MCF 10A (cell line): Measurements from ENCODE around the gene FCHSD2. TPM values are rescaled to one million over a fixed set of nuclear protein-coding genes. Genes with fewer than 3 reads are reported as not detected.

ENCODE experiments used
- BruUV-seq: library from RNA; stranded (reverse); fragments of 400-500 nt; replicated peaks from 2 replicates; lab custom pipeline; 2021; lab: Mats Ljungman, UMichigan
- CTCF ChIA-PET: fragments of 300-600 bp; sonication (Branson Sonifier 250); formaldehyde crosslinking; extraction: SDS; loops from one replicate; lab custom pipeline; 2021; ENCODE audit warnings: antibody characterized with exemption, inconsistent platforms; lab: Yijun Ruan, JAX
- POLR2A ChIA-PET: fragments of 300-600, 350-650 bp; sonication (Branson Sonifier 250); formaldehyde crosslinking; extraction: SDS; loops from one replicate; lab custom pipeline; 2020; ENCODE audit warnings: antibody characterized with exemption, inconsistent platforms; lab: Yijun Ruan, JAX
- DNase-seq: peaks from one replicate; pipeline ENCODE4 v3.0.0-alpha.2; 2018; ENCODE audit not compliant: unreplicated experiment
- H3K27ac Mint-ChIP-seq: one replicate; pipeline ENCODE4 v1.8.0; 2022; ENCODE audit warnings: mild to moderate bottlenecking, low read depth, mixed read lengths; ENCODE audit not compliant: unreplicated experiment
- H3K27me3 Mint-ChIP-seq: one replicate; pipeline ENCODE4 v1.8.0; 2022; ENCODE audit warnings: mixed read lengths; ENCODE audit not compliant: insufficient read depth, unreplicated experiment
- H3K36me3 Mint-ChIP-seq: one replicate; pipeline ENCODE4 v1.8.0; 2022; ENCODE audit warnings: mild to moderate bottlenecking, moderate library complexity, mixed read lengths; ENCODE audit not compliant: insufficient read depth, unreplicated experiment
- H3K4me1 Mint-ChIP-seq: one replicate; pipeline ENCODE4 v1.8.0; 2022; ENCODE audit warnings: mixed read lengths; ENCODE audit not compliant: insufficient read depth, unreplicated experiment
- H3K4me3 Mint-ChIP-seq: one replicate; pipeline ENCODE4 v1.8.0; 2022; ENCODE audit warnings: mild to moderate bottlenecking, moderate library complexity, mixed read lengths; ENCODE audit not compliant: unreplicated experiment
- H3K9me3 Mint-ChIP-seq: one replicate; pipeline ENCODE4 v1.8.0; 2022; ENCODE audit warnings: mixed read lengths; ENCODE audit not compliant: unreplicated experiment
- intact Hi-C: fragments of 100-400 bp; cut with micrococcal nuclease; formaldehyde crosslinking; loops from 2 replicates; pipeline ENCODE4 v1.14.1; 2022
- total RNA-seq: library from RNA; stranded (reverse); gene quantifications from 2 replicates; pipeline ENCODE4 v1.2.3, GENCODE V29; 2022
- TF ChIP-seq, protein P1 (sequence below): fragments of 200-600 bp; IDR thresholded peaks from one replicate; pipeline ENCODE4 v1.8.0; 2022; ENCODE audit warnings: antibody characterized with exemption, mild to moderate bottlenecking; ENCODE audit not compliant: unreplicated experiment

FCHSD2 gene
- total RNA-seq, 1 experiment from 2014 or later, result 12.8 TPM

DNA sequence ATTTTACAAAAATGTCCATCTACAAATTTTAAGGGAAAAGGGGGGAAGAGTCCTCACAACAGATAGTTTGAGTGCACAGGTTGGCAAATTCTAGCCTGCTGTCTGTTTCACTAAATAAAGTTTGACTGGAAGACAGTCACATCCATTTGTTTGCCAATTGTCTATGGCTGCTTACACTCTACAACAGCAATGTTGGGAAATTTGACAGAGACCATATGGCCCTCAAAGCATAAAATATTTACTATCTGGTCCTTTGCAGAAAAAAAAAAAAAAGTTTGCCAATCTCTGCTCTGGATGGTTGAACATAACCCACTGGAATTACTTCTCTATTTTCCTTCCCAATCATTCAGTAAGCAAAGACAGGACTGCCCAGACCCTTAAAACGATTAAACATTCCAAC, 88.2 kb downstream of the FCHSD2 start:
- Mint-ChIP-seq H3K4me1 (no peaks in the 10 kb centered on the region), H3K4me3 (no peak overlapping the region), H3K9me3 (no peaks in the 10 kb centered on the region), H3K36me3 (no peaks in the 10 kb centered on the region), H3K27ac (no peak overlapping the region), H3K27me3 (no peaks in the 10 kb centered on the region)
- ChIA-PET POLR2A (no interaction called here), CTCF (no interaction called here)
- BruUV-seq, result no TSS peak
- no peak for DNase-seq
- intact Hi-C loops, result no loop called here
- TF ChIP-seq, protein P1, sequence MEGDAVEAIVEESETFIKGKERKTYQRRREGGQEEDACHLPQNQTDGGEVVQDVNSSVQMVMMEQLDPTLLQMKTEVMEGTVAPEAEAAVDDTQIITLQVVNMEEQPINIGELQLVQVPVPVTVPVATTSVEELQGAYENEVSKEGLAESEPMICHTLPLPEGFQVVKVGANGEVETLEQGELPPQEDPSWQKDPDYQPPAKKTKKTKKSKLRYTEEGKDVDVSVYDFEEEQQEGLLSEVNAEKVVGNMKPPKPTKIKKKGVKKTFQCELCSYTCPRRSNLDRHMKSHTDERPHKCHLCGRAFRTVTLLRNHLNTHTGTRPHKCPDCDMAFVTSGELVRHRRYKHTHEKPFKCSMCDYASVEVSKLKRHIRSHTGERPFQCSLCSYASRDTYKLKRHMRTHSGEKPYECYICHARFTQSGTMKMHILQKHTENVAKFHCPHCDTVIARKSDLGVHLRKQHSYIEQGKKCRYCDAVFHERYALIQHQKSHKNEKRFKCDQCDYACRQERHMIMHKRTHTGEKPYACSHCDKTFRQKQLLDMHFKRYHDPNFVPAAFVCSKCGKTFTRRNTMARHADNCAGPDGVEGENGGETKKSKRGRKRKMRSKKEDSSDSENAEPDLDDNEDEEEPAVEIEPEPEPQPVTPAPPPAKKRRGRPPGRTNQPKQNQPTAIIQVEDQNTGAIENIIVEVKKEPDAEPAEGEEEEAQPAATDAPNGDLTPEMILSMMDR, result no peak

DNA sequence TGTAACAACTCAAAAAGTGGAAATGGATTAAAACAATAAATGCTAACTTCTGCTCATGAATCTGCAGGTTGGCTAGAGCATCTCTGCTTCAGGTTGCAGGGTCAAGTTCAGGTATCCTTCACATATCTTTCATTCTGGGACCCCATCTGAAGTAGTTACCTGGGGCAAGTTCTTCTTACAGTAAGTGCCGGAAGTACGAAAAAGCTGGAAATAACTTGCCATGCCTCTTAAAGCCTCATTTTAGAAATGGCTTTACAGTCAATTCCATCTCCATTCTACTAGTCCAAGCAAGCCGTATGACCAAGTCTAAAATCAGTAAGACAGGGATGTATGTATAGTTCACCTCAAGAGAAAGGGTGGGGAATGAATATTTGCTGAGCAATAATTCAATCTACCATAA, 93.7 kb downstream of the FCHSD2 start:
- Mint-ChIP-seq H3K4me1 (no peaks in the 10 kb centered on the region), H3K4me3 (no peak overlapping the region), H3K36me3 (no peaks in the 10 kb centered on the region), H3K27me3 (no peaks in the 10 kb centered on the region), H3K9me3 (no peaks in the 10 kb centered on the region), H3K27ac (no peak overlapping the region)
- TF ChIP-seq, protein P1, result no peak
- intact Hi-C loops, result no loop called here
- no peak for DNase-seq
- ChIA-PET CTCF (no interaction called here), POLR2A (no interaction called here)
- BruUV-seq, result no TSS peak

GRCh38 chr11:73047773-73048371, 94.2 kb downstream of the FCHSD2 start:
- Mint-ChIP-seq H3K9me3 (no peaks in the 10 kb centered on the region), H3K4me3 (no peak overlapping the region), H3K27me3 (no peaks in the 10 kb centered on the region), H3K4me1 (no peaks in the 10 kb centered on the region), H3K36me3 (no peaks in the 10 kb centered on the region), H3K27ac (no peak overlapping the region)
- intact Hi-C loops, result no loop called here
- BruUV-seq, result no TSS peak
- no peak for DNase-seq
- TF ChIP-seq, protein P1, result no peak
- POLR2A ChIA-PET, result no interaction called here
- CTCF ChIA-PET, result no interaction called here

DNA sequence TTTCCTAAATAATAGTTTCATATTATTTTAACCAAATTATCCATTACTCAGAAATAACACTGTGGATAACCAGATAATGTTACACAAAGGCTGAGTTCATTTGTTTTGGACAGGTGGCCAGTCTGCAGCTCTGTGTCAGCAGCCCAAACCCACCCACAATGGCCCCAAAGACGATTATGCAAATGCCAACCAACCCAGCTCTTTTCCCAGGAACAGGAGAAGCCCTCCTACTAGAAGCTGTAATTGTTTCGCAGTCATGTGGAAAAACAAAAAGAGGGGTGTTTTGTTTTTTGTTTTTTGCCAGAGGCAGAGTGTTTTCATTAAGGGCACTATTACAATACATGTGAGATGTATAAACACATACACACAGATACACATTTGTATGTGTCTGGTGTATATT, 102.1 kb downstream of the FCHSD2 start:
- ChIA-PET POLR2A (no interaction called here), CTCF (interaction anchor here (0.6 kb wide), 1 partner anchor 13 kb away, joined by 3 read pairs; no protein-coding TSS in a partner anchor)
- no peak for DNase-seq
- TF ChIP-seq, protein P1, result no peak
- Mint-ChIP-seq H3K9me3 (no peaks in the 10 kb centered on the region), H3K27me3 (no peaks in the 10 kb centered on the region), H3K27ac (no peak overlapping the region), H3K4me3 (no peak overlapping the region), H3K4me1 (no peaks in the 10 kb centered on the region), H3K36me3 (peaks cover 5% of the 10 kb centered on the region)
- intact Hi-C loops, result no loop called here
- no TSS peak for BruUV-seq
